GM19455 (cell line): ENCODE results near the gene DUSP9.
"Not testable (repeated sequence)": the region's sequence is repeated elsewhere in the genome, so short reads cannot be mapped to it uniquely, and the experiment has no call there.

Experiments
- ATAC-seq: cut with Tn5 transposase; IDR thresholded peaks from one replicate; pipeline ENCODE4 v1.9.1; 2021; ENCODE audit not compliant: unreplicated experiment

DUSP9 gene

DNA sequence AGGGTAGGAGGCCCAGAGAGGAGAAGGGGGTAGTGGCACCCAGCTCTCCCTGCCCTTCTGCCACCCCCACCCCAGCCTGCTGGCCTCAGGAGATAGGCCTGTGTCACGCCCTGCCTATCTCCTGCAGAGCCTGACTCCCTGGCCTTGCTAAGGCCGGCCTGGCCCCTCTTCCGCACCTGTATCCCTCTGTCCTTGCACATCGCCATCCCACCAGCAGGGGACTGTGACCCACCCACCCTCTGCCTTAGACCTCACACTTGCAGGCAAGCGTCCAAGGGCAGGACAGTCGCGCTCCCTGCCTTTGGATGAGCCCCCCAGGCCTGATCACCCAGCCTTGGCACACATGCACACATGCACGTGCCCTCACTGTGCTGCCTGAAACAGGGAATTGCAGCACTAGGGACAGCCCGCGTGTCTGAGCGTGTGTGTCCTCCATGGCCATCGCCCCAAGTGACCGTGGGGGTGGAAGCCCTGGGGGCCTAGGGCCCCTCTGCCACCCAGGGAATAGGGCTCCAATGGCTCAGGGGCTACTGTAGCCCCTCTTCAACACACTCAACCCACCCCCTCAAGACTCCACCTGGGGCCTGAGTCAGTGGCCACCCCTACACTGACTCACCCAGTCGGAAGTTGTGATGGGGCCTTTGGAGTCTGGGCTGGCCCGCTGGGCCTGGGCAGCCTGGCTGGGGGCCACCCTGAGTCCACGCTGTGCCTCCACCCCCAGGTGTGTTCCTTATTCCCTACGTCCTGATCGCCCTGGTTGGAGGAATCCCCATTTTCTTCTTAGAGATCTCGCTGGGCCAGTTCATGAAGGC is 42.9 kb downstream of the DUSP9 start:
- no peak for ATAC-seq

DNA sequence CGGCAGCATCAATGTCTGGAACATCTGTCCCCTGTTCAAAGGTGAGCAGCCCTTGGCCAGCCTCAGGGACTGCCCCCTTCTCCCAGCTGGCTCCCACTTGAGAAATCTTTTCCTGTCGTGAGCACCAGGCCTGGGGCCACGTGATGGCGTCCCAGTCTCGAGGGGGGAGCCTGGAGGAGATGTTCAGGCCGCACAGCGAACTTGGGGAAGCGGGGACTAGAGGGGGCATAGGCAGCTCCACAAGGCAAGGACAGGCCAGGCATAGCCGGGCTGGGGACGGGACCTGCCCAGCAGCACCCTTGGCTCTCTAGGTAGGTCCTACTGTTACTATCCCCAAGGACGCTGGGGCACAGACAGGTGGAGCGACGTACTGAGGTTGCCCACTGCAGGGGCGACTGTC is 43.5 kb downstream of the DUSP9 start:
- no peak for ATAC-seq

DNA sequence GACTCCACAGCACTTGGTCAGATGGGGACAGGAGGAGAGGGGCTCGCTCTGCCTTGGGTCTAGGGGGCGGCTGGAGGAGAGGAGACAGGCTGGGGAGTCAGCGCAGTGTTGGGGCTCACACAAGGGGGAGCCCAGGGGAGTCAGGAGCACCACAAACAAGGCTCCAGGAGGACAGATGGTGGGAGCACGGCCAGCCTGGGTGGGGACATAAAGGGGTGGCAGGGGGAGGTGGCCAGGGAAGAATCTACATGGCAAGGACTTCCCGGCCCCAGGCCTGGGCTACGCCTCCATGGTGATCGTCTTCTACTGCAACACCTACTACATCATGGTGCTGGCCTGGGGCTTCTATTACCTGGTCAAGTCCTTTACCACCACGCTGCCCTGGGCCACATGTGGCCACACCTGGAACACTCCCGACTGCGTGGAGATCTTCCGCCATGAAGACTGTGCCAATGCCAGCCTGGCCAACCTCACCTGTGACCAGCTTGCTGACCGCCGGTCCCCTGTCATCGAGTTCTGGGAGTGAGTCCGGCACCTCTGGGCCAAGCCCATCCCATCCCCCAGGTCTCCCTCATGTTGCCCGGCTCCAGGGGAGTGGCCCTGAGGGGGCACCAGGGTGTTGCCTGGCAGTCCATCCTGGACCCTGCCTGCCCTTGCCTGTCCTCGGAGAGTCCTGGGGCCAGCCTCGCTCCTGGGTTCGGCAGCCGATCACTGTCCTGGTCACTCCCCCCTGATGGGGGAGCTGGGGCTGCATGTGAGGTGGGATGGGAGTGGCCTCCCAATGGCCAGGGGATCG is 44.2 kb downstream of the DUSP9 start:
- ATAC-seq, result not testable (repeated sequence)

DNA sequence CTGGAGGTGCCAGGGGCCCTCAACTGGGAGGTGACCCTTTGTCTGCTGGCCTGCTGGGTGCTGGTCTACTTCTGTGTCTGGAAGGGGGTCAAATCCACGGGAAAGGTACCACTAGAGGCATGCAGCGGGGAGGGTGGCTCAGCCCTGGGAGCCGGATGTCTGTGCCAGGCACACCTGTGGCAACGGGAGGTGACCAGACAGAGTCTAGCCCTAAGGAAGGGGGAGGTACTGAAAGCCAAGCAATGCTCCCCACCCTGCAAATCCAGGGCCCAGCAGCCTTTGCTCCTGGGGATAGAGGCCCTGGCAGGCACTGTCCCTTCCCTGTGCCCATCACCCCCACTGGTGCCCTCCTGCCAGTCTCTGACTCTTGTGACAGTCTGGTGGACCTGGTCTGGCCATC is 45.0 kb downstream of the DUSP9 start:
- ATAC-seq, result no peak

DNA sequence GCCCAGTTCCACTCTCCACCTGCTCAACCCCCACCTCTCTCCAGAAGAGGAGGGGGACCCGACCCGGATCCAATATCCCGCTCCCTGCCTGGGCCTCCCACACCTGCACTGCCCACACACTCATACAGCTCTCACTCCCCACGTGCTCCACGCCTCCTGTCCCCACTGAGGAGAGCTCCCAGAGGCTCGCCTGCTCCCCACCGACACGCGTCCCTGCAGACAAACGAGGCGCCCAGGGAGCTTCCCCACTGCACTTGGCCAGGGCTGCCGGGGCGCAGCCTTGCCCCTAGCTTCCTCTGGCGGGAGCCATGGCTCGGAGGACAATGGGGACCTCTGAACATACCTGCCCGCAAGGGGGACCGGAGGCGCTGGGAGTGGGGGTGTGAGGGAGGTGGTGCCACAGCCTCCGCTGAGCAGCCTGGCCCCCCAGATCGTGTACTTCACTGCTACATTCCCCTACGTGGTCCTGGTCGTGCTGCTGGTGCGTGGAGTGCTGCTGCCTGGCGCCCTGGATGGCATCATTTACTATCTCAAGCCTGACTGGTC is 45.7 kb downstream of the DUSP9 start:
- ATAC-seq, result no peak

DNA sequence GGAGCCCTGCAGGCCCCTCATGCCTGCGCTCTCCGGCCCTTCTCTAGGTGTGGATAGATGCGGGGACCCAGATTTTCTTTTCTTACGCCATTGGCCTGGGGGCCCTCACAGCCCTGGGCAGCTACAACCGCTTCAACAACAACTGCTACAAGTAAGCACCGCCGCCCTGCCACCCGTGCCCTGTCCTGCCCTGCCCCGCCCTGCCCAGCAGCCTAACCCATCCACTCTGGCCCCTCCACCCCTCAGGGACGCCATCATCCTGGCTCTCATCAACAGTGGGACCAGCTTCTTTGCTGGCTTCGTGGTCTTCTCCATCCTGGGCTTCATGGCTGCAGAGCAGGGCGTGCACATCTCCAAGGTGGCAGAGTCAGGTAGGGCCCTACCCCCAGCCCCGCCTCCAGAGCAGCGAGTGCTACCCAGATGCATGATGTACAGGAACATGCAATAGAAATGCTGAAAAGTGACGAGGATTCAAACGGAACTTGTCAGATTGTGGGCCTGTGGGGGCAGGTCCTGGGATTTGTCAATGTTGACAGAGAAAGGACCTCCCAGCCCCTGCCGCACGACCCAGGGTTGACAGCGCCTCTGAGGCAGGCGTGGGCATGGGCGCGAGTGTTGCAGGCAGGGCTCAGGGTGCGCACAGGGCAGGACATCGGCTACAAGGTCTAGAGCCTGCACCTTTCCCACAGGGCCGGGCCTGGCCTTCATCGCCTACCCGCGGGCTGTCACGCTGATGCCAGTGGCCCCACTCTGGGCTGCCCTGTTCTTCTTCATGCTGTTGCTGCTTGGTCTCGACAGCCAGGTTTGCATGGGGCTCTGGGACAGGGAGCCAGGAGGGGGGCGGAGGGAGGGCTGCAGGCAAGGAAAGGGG is 46.4 kb downstream of the DUSP9 start:
- no peak for ATAC-seq

DNA sequence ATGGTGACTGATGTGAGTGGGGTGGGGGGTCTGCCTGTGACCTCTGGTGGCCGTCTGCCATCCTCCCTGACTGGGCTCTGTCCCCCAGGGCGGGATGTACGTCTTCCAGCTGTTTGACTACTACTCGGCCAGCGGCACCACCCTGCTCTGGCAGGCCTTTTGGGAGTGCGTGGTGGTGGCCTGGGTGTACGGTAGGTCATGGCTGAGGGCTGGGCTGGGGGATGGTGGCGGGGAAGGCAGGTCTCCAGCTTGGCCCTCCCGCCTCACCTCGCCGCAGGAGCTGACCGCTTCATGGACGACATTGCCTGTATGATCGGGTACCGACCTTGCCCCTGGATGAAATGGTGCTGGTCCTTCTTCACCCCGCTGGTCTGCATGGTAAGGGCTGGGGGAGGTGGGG is 47.3 kb downstream of the DUSP9 start:
- not testable (repeated sequence) for ATAC-seq

DNA sequence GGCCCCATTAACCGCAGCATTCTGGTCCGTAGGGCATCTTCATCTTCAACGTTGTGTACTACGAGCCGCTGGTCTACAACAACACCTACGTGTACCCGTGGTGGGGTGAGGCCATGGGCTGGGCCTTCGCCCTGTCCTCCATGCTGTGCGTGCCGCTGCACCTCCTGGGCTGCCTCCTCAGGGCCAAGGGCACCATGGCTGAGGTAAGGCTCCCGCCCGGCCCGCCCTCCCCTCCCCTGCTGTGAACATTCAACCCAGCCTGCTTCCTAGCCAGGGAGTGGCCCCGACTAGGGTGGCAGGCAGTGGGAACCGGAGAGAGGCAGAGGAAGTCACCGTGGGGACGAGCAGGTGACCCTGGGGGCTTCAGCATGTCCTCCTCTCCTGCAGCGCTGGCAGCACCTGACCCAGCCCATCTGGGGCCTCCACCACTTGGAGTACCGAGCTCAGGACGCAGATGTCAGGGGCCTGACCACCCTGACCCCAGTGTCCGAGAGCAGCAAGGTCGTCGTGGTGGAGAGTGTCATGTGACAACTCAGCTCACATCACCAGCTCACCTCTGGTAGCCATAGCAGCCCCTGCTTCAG is 47.8 kb downstream of the DUSP9 start:
- ATAC-seq, result no peak

DNA sequence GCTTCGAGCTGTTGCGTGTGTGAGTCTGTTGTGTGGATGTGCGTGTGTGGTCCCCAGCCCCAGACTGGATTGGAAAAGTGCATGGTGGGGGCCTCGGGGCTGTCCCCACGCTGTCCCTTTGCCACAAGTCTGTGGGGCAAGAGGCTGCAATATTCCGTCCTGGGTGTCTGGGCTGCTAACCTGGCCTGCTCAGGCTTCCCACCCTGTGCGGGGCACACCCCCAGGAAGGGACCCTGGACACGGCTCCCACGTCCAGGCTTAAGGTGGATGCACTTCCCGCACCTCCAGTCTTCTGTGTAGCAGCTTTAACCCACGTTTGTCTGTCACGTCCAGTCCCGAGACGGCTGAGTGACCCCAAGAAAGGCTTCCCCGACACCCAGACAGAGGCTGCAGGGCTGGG is 49.1 kb downstream of the DUSP9 start:
- ATAC-seq, result no peak

DNA sequence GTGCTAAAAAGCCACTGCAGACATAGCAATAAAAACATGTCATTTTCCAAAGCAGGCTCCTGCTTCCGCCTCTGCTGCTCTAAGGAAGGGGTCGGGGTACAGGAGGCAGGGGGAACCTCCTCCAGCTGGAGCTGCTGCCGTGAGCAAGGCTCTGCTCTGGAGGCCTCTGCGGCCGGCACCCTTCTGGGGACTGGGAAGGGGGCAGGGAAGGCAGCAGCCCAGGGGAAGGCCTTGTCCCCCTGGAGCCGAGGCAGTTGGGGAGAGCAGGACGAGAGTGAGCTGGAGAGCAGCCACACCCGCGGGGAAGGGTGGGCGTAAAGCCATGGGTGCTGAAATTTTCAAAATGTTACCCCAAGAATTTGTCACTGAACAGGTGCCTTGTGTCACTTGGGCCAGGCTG is 49.5 kb downstream of the DUSP9 start:
- ATAC-seq, result not testable (repeated sequence)

DNA sequence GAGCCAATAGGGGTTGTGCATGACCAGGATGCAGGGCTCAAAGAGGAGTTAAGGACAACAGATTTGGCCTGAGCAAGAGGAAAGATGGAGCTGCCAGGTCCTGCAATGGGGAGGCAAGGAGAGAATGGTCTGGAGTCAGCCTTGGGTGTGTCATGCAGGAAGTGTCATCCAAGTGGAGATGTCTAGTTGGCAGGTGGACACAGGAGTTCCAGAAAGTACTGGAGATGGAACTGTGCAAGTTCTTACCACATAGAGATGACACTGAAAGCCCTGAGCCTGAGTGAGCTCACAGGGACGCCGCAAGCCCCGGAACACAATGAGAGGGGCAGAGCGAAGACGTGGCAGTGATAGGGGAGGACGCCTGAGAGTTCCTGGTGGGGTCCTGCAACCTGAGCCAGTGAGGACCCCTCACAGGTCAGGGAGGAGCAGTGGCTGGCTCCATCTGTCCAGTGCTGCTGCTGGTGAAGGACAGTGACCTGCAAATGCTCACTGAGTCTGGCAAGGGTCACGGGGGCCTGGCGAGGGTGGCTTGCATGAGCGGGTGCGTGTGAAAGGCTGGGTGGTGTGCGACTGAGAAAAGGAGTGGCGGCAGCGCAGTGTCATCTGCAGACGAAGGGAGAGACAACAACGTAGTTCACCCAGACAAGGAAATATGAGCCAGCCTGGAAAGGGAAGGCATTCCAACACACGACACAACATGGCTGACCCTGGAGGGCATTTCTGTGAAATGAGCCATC is 50.2 kb downstream of the DUSP9 start:
- not testable (repeated sequence) for ATAC-seq

DNA sequence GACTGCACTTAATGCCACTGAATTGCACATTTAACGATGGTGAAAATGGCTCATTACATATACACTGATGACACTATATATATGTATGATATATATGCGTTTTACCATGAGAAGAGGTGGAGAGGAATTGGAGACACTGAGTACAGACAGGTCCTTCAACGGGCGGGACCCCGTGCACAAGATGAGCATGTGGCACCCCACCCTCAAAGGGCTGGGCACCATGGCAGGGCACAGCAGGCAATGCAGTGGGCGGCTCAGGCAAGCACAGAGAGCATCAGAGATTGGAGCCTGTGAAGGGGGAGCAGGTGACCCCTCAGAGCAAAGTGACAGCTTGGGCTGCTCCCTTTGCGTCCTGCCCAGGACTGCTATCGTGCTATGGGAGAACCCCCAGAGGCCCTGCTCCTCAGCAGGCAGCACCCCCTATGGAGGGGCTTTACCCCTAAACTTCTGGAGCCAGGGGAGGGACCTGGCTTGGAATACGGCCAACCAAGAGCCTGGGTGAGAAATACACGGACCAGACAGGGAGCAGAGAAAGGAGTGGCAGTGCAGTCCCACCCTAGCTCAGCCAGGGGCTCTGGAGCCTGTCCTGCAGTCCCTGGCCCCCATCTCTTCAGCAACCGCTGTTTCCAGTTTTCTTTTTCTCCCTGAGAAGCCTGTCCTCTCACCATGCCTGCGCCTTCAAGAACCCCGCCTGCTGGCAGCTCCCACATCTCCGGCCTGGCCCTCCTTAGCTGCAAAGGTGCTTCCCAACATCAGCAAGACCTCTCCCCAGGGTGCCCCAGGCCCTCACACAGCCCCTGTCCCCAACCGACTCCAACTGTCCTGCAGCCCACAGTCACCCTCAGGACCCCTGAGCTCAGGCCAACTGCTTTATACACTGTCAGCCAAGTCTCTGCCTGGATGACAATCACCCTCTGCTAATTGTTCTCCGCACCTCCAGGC is 51.2 kb downstream of the DUSP9 start:
- no peak for ATAC-seq

DNA sequence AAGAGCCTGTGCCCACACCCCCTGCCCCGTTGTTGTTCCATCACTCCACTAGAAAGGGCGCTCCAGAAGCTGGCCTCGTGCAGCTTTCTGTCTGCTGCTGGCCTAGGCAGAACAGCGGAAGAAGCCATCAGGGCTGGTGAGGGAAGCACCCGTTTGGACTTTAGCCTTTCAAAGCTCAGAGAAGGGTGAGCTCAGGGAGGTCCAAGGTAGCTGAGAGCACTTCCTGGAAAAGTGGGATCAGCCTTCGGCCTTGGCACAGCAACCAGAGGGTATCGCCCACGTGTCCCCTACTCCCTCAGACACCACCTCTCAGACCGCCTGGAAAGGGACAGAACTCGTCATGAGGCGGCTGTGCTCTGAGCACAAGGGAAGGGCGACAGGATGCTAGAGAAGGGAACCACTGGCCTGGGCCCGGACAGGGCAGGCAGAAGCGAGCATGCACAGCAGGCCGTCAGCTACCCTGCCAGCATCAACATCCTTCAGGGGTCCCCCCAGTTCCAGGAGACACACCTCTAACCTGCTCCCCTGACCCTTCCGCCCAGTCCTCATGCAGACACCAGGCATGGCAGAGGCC is 52.3 kb downstream of the DUSP9 start:
- not testable (repeated sequence) for ATAC-seq

DNA sequence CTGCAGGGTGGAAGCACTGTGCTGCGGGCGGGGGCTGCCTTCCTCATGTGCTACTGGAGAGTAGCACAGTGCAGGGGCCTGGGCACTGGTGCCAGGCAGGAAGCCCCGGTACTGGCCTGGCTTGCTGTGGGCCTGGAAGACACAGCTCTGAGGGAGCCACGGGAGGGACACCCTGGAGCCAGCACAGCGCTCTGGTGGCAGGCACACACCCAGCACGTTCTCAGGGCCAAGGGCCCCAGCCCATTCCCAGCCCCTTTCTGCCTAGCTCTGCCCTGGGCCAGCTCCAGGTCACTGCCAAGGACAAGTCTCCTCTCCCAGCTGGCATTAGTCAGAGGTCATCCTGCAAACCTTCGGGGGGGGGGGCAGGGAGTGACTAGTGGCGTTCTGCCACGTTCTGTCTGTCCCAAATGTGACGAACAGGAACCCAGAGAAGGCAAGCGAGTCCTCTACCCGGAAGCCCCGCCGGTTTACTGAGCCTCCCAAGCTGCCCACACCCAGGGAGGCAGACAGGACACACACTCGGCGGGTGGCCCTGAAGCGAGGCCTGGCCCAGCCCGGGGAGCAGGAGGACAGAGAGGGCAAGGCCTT is 52.9 kb downstream of the DUSP9 start:
- ATAC-seq, result not testable (repeated sequence)

DNA sequence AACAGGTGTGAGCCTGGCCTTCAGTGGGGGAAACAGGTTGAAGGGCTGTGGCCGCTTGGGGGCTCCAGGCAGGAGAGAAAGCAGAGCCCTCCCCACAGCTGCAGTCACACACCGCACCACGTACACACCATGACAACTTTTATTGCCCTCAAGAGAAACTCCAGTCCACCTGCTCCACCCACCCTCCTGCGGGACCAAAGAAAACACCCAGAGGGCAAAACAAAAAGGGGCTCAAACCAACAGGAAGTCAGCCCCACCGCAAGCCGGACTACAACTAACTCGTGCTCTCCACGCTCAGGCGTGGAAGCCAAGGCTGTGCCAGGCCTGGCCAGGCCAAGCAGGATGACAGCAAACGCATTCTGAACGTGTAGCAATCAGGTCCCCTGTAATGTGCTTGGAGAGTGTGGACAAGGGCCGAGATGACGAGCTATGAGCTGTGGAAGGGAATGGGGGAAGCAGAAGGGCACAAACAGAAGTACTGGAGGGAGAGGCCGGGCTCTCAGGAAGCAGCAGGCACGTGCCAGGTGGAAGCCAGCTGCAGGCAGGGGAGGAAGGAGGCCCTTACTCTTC is 53.5 kb downstream of the DUSP9 start:
- ATAC-seq, result no peak
